AG04450 (cell line): ENCODE results near the gene MBLAC1. TPM values are rescaled to one million over a fixed set of nuclear protein-coding genes. Genes with fewer than 3 reads are reported as not detected.

Experiments used
- CTCF ChIA-PET: fragments of 300-600, 350-600 bp; formaldehyde crosslinking; extraction: SDS; loops from one replicate; lab custom pipeline; 2022; ENCODE audit warnings: antibody characterized with exemption, inconsistent platforms; lab: Charles Lee
- POLR2A ChIA-PET: fragments of 350-600 bp; formaldehyde crosslinking; extraction: SDS; loops from one replicate; lab custom pipeline; 2021; ENCODE audit warnings: antibody characterized with exemption, inconsistent platforms; lab: Yijun Ruan, JAX
- DNase-seq: peaks from one replicate; pipeline ENCODE4 v3.0.0-alpha.2; 2011; ENCODE audit warnings: low read depth, low spot score
- H3K27ac ChIP-seq: one replicate; pipeline ENCODE4 v1.5.1; 2012; ENCODE audit warnings: low read depth, low read length, control low read depth
- H3K27me3 ChIP-seq: one replicate; pipeline ENCODE4 v1.6.0; 2012; ENCODE audit warnings: low read length; ENCODE audit not compliant: control insufficient read depth, insufficient read depth
- H3K4me3 ChIP-seq: 2 replicates; pipeline ENCODE4 v1.5.1; 2011; ENCODE audit warnings: mild to moderate bottlenecking, low read depth, low read length, control low read depth
- H3K9me3 ChIP-seq: 2 replicates; pipeline ENCODE4 v1.5.1; 2012; ENCODE audit warnings: low read length; ENCODE audit not compliant: control insufficient read depth, insufficient read depth
- polyA plus RNA-seq: library from polyadenylated mRNA; depleted of rRNA; stranded (reverse); fragments of >200 nt; gene quantifications from 2 replicates; pipeline ENCODE4 v1.2.3, GENCODE V29; 2011
- TF ChIP-seq, protein P1 (sequence below): IDR thresholded peaks from 2 replicates; pipeline ENCODE4 v1.5.1; 2011; ENCODE audit warnings: low read depth, low read length, control low read depth, inconsistent platforms

Gene MBLAC1
- polyA plus RNA-seq, 1 experiment, result 0.55 TPM

DNA sequence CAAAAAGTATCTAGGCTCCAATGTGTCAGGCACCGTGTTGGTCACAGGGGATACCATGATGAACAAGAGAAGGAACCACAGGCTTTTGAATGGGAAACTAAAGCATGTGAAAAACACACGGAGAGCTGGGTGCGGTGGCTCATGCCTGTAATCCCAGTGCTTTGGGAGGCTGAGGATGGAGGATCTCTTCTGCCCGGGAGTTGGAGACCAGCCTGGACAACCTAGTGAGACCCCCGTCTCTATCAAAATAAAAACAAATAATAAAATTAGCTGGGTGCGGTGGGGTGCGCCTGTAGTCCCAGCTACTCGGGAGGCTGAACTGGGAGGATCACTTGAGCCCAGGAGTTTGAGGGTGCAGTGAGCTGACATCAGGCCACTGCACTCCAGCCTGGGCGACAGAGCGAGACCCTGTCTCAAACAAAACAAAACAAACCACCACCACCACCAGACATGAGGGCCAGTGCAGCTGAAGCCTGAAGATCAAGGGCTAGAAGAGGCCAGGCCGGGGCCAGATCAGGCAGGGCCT, 38.6 kb upstream of the MBLAC1 start:
- ChIA-PET CTCF (no interaction called here), POLR2A (interaction anchor here (0.6 to 5.2 kb wide), 3 partner anchors 7 to 62 kb away, joined by 4 to 67 read pairs (median 6); partner anchors contain the start of genes AP4M1 and MCM7)
- Histone ChIP-seq H3K27me3 (no peaks in the 10 kb centered on the region), H3K4me3 (peak overlapping the region; percentile 91), H3K27ac (peak overlapping the region; percentile 97), H3K9me3 (no peaks in the 10 kb centered on the region; the same call in 1 of the 2 replicates)
- no peak for DNase-seq
- TF ChIP-seq, protein P1, sequence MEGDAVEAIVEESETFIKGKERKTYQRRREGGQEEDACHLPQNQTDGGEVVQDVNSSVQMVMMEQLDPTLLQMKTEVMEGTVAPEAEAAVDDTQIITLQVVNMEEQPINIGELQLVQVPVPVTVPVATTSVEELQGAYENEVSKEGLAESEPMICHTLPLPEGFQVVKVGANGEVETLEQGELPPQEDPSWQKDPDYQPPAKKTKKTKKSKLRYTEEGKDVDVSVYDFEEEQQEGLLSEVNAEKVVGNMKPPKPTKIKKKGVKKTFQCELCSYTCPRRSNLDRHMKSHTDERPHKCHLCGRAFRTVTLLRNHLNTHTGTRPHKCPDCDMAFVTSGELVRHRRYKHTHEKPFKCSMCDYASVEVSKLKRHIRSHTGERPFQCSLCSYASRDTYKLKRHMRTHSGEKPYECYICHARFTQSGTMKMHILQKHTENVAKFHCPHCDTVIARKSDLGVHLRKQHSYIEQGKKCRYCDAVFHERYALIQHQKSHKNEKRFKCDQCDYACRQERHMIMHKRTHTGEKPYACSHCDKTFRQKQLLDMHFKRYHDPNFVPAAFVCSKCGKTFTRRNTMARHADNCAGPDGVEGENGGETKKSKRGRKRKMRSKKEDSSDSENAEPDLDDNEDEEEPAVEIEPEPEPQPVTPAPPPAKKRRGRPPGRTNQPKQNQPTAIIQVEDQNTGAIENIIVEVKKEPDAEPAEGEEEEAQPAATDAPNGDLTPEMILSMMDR, result no peak

DNA sequence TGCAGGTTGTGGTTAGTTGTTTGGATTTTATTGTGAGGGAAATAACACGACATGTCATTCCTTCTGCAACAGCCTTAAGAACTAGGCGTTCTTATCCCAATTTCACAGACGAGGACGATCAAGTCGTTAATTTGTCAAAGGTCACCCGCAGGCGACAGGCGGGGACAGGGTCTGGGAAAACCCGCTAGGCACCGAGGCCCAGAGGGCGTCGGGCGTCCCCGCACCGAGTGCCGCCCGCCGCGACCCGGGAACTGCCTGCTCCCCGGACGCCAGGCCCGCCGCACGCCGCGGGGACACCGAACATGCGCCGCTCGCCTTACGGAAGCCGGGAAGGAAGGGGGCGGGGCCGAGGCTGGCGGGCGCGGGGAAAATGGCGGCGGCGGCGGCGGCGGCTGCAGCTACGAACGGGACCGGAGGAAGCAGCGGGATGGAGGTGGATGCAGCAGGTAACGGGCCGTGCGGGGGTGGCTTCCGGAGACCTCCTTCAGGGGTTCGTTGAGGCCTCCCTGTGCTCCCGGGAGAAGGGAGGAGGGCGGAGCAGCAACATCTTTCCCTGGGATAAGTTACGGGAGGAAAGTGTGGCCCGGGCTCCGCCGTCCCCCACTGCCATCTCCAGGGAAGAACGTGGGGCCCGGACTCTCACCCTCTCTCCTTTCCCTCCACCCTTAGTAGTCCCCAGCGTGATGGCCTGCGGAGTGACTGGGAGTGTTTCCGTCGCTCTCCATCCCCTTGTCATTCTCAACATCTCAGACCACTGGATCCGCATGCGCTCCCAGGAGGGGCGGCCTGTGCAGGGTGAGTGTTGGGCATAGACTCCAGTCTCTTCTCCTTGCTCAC, 37.9 kb upstream of the MBLAC1 start, which contains the start of gene COPS6:
Gene COPS6, plus strand, starts transcription at position 349 of the 837 bp plus-strand sequence. Its CDS starts 22 bp downstream, at position 371.
- no peaks in the 10 kb centered on the region for H3K27me3 ChIP-seq
- POLR2A ChIA-PET, result interaction anchor here (0.6 to 5.2 kb wide), 2 partner anchors 13 to 63 kb away, joined by 4 to 67 read pairs; partner anchors contain the start of genes AP4M1 and MCM7
- TF ChIP-seq, protein P1, result no peak
- no peaks in the 10 kb centered on the region; the same call in 1 of the 2 replicates for H3K9me3 ChIP-seq
- H3K4me3 ChIP-seq, result peak within 1 kb of the TSS; percentile 91
- no peak for DNase-seq
- peak within 1 kb of the TSS; percentile 97 for H3K27ac ChIP-seq
- CTCF ChIA-PET, result no interaction called here

DNA sequence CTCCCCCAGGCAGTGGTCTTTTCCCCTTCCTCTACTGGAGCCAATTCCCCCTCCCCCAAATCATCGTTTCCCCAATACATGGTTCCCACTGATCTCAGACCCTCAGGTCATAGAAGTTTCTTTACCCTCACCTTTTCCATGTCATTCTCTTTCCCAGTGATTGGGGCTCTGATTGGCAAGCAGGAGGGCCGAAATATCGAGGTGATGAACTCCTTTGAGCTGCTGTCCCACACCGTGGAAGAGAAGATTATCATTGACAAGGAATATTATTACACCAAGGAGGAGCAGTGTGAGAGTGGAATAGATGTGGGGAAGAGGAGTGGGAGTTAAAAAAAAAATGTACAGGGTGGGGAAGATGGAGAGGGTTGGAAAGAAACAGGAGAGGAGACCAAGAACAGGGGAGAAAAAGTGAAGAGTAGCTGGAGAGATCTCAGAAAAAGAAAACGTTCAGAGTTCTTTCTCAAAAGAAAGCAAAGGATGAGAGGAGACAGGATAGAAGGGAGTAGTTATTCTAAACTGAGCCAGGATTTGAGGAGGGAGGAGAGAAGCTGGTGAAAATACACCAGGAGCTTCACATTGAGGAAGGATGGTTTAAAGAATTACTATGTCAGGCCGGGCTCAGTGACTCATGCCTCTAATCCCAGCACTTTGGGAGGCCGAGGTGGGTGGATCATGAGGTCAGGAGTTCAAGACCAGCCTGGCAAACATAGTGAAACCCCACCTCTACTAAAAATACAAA, 37.1 kb upstream of the MBLAC1 start:
- ChIA-PET CTCF (interaction anchor here (0.6 to 1.5 kb wide), 3 partner anchors 9 to 1018 kb away, joined by 3 to 5 read pairs (median 3); no protein-coding TSS in a partner anchor), POLR2A (interaction anchor here (0.7 to 5.2 kb wide), 3 partner anchors 12 to 97 kb away, joined by 3 to 67 read pairs (median 3); partner anchors contain the start of genes AP4M1 and MCM7)
- H3K27ac ChIP-seq, result peak overlapping the region; percentile 85
- TF ChIP-seq, protein P1, result no peak
- H3K27me3 ChIP-seq, result no peaks in the 10 kb centered on the region
- H3K4me3 ChIP-seq, result peak overlapping the region; percentile 91
- no peak for DNase-seq
- H3K9me3 ChIP-seq, result no peaks in the 10 kb centered on the region; the same call in 1 of the 2 replicates

DNA sequence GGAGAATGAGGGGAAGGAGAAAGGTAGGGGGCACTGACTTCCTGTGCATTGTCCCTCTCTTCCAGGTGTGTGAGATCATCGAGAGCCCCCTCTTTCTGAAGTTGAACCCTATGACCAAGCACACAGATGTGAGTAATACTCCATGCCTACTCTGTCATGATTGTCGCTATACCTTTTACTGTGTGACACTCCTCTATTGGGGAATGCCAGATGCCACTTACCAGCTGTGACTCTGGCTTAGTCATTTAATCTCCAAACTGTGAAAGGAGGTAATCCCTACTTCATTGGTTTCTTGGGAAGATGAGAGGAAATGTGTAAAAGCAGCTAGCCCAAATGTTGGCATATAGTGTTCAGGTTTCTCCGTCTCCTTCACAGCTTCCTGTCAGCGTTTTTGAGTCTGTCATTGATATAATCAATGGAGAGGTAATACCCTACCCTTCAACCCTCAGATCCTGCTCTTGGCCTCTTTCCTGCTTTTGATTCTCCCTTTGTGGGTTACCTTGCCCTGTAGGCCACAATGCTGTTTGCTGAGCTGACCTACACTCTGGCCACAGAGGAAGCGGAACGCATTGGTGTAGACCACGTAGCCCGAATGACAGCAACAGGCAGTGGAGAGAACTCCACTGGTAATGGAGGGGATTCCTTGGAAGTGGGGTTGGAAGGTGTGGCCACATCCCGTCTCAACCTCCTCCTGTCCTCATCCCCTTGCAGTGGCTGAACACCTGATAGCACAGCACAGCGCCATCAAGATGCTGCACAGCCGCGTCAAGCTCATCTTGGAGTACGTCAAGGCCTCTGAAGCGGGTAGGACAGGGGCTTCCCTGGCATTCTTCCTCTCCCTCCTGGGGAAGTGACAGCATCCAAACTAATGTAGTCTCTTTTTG, 36.0 kb upstream of the MBLAC1 start:
- no peaks in the 10 kb centered on the region; the same call in 1 of the 2 replicates for H3K9me3 ChIP-seq
- no peaks in the 10 kb centered on the region for H3K27me3 ChIP-seq
- no peak overlapping the region; the same call in 1 of the 2 replicates for H3K4me3 ChIP-seq
- TF ChIP-seq, protein P1, result no peak
- DNase-seq, result no peak
- POLR2A ChIA-PET, result interaction anchor here (0.8 to 5.2 kb wide), 2 partner anchors 11 to 99 kb away, joined by 3 to 67 read pairs; partner anchors contain the start of genes AP4M1 and MCM7
- H3K27ac ChIP-seq, result peak overlapping the region; percentile 52
- CTCF ChIA-PET, result interaction anchor here (1.5 kb wide), 1 partner anchor 100 kb away, joined by 5 read pairs; no protein-coding TSS in a partner anchor
